ENCODE results near the gene MPDZ. TPM values are rescaled to one million over a fixed set of nuclear protein-coding genes. Genes with fewer than 3 reads are reported as not detected.

Gene MPDZ
- total RNA-seq, 1 experiment from 2014 or later, result 0.12 TPM

- no peaks in the 10 kb centered on the region for H3K36me3 ChIP-seq (ENCODE audit: control insufficient read depth in 1 of 2, insufficient read depth in 2 of 2, low read length in 2 of 2)
- no peak overlapping the region for H3K9ac ChIP-seq (ENCODE audit: low read length)
- ChIA-PET CTCF (no interaction called here), POLR2A (no interaction called here), RAD21 (ENCODE audit: low non-redundant PET in 1 of 2, low total read pairs in 2 of 2, uncharacterized antibody in 2 of 2, unreplicated experiment in 2 of 2) (no interaction called here)
- H3K27me3 ChIP-seq (ENCODE audit: insufficient read depth, low read length), result no peaks in the 10 kb centered on the region; the same call in 1 of the 2 replicates
- no peaks in the 10 kb centered on the region for H3K9me2 ChIP-seq (ENCODE audit: insufficient read depth)
- TF ChIP-seq SP1 (IDR thresholded peaks at IDR 0.05; ENCODE audit: low read depth), result no peak
- no peak for TF ChIP-seq EZH2phosphoT487 (IDR thresholded peaks at IDR 0.05; ENCODE audit: borderline replicate concordance)
- TF ChIP-seq ELF1 (IDR thresholded peaks at IDR 0.05; ENCODE audit: borderline replicate concordance, low read depth), result no peak
- TF ChIP-seq ZNF274 (IDR thresholded peaks at IDR 0.05; ENCODE audit: low read depth, low read length), result no peak
- TF ChIP-seq SIN3A (IDR thresholded peaks at IDR 0.05; ENCODE audit: low read depth), result no peak
- no peak for TF ChIP-seq EGR1 (IDR thresholded peaks at IDR 0.05; ENCODE audit: low read depth)
- no peak for TF ChIP-seq FOSL1 (IDR thresholded peaks at IDR 0.05; ENCODE audit: low read depth)
- TF ChIP-seq CBX3 (IDR thresholded peaks at IDR 0.05; ENCODE audit: low read depth), result no peak
- no peak for TF ChIP-seq CEBPB (IDR thresholded peaks at IDR 0.05; ENCODE audit: low read depth)
- no peak for TF ChIP-seq CTCF (IDR thresholded peaks at IDR 0.05 in 2 of 3, conservative IDR thresholded peaks at IDR 0.05 in 1 of 3; ENCODE audit: borderline replicate concordance in 1 of 3, insufficient read depth in 1 of 3, low read depth in 2 of 3, low read length in 2 of 3)
- no peak for TF ChIP-seq YY1 (IDR thresholded peaks at IDR 0.05; ENCODE audit: extremely low read depth, insufficient replicate concordance, low read depth, low read length)
- no peak for TF ChIP-seq ZFX (IDR thresholded peaks at IDR 0.05)
- H4K20me1 ChIP-seq (ENCODE audit: insufficient read depth), result no peaks in the 10 kb centered on the region
- BruUV-seq (replicated peaks), result no TSS peak
- no peaks in the 10 kb centered on the region for H3K79me2 ChIP-seq (ENCODE audit: insufficient read depth, low read length)
- no peak for DNase-seq (ENCODE audit: low read depth, low spot score)
- no peak overlapping the region for H3K27ac ChIP-seq (ENCODE audit: low read depth, low read length)
- H3K4me2 ChIP-seq (ENCODE audit: low read length), result no peak overlapping the region
- no peaks in the 10 kb centered on the region for H3K9me3 ChIP-seq (ENCODE audit: control insufficient read depth in 1 of 2, insufficient read depth in 1 of 2, low read depth in 1 of 2, low read length in 2 of 2)
- ATAC-seq, result no peak
- no peaks in the 10 kb centered on the region for H3K4me1 ChIP-seq (ENCODE audit: control insufficient read depth in 1 of 2, insufficient read depth in 2 of 2, low read length in 2 of 2)
- H2AFZ ChIP-seq (ENCODE audit: low read depth, low read length, poor library complexity, severe bottlenecking), result no peak overlapping the region
- intact Hi-C loops (cut with micrococcal nuclease), result loop anchor here (5.0 kb wide), 1 partner anchor 53 kb away; no protein-coding TSS in a partner anchor
- no peak overlapping the region for H3K4me3 ChIP-seq (replicated peaks in 1 of 2; ENCODE audit: low read depth in 1 of 2, low read length in 2 of 2)
These were observed 104.4 kb downstream of the MPDZ start for GRCh38 chr9:13174906-13175639.

All from HCT116 (cell line).